ENCODE results near the gene TTC34.

The TTC34 gene

DNA sequence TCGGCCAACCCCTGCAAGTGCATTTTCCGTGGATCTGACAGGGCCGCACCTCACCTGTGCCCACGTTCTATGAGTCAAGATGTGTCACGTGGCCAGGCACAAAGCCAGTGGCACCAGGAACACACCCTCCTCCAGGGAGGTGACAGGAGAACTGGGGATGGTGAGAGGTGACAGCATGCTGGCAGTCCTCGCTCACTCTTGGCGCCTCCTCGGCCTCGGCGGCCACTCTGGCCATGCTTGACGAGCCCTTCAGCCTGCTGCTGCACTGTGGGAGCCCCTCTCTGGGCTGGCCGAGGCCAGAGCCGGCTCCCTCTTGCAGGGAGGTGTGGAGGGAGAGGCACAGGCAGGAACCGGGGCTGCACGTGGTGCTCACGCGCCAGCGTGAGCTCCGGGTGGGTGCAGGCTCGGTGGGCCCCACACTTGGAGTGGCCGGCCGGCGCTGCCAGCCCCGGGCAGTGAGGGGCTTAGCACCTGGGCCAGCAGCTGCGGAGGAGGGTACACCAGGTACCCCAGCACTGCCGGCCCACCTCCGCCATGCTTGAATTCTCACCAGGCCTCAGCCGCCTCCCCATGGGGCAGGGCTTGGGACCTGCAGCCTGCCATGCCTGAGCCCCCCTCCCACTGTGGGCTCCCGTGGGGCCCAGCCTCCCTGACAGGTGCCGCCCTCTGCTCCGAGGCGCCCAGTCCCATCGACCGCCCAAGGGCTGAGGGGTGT is 11.6 kb upstream of the TTC34 start:
- H3K27me3 ChIP-seq (ENCODE audit: insufficient read depth, low read length): no peaks in the 10 kb centered on the region; the same call in 1 of the 2 replicates

DNA sequence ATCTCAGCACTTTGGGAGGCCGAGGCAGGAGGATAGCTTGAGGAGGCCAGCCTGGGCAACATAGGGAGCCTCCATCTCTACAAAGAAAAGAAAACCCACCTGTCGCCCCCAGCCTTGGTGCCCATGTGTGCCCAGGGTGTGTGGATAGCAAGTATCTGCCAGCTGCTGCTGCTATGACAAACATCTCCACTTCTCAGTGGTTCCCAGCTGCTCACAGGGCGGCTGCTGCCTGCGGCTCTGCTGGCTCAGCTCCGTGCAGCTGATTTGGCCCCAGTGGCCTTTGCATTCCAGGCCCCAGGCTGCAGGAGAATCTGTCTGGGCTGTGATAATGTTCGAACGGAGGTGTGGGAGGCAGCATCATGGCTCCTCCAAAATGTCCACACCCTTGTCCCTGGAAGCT is 10.6 kb upstream of the TTC34 start:
- Histone ChIP-seq H2AFZ (ENCODE audit: low read length) (no peak overlapping the region), H4K20me1 (ENCODE audit: insufficient read depth, low read length) (no peaks in the 10 kb centered on the region), H3K9me2 (ENCODE audit: low read depth, low read length) (no peaks in the 10 kb centered on the region), H3K36me3 (ENCODE audit: insufficient read depth, low read length) (no peaks in the 10 kb centered on the region), H3K27ac (ENCODE audit: low read depth, low read length, poor library complexity, severe bottlenecking) (no peak overlapping the region), H3K27me3 (ENCODE audit: insufficient read depth, low read length) (no peaks in the 10 kb centered on the region; the same call in 1 of the 2 replicates), H3F3A (ENCODE audit: insufficient read depth, low read length) (no peaks in the 10 kb centered on the region), H3K4me3 (ENCODE audit: low read depth, low read length, poor library complexity, severe bottlenecking) (no peak overlapping the region), H3K9me3 (ENCODE audit: low read length) (no peaks in the 10 kb centered on the region), H3K79me2 (ENCODE audit: insufficient read depth, low read length) (no peaks in the 10 kb centered on the region), H3K4me1 (ENCODE audit: insufficient read depth, low read length, severe bottlenecking) (no peaks in the 10 kb centered on the region), H3K4me2 (ENCODE audit: low read length) (no peak overlapping the region), H3K9ac (ENCODE audit: low read length) (no peak overlapping the region)
- TF ChIP-seq, protein P1, sequence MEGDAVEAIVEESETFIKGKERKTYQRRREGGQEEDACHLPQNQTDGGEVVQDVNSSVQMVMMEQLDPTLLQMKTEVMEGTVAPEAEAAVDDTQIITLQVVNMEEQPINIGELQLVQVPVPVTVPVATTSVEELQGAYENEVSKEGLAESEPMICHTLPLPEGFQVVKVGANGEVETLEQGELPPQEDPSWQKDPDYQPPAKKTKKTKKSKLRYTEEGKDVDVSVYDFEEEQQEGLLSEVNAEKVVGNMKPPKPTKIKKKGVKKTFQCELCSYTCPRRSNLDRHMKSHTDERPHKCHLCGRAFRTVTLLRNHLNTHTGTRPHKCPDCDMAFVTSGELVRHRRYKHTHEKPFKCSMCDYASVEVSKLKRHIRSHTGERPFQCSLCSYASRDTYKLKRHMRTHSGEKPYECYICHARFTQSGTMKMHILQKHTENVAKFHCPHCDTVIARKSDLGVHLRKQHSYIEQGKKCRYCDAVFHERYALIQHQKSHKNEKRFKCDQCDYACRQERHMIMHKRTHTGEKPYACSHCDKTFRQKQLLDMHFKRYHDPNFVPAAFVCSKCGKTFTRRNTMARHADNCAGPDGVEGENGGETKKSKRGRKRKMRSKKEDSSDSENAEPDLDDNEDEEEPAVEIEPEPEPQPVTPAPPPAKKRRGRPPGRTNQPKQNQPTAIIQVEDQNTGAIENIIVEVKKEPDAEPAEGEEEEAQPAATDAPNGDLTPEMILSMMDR (IDR thresholded peaks at IDR 0.05; ENCODE audit: low read length): no peak
- no peak for TF ChIP-seq EZH2 (IDR thresholded peaks at IDR 0.05; ENCODE audit: borderline replicate concordance, low read length)

More for the DNA sequence above, 11.6 kb upstream of the TTC34 start:
- no peak overlapping the region for H2AFZ ChIP-seq (ENCODE audit: low read length)
- no peaks in the 10 kb centered on the region for H3F3A ChIP-seq (ENCODE audit: insufficient read depth, low read length)
- no peaks in the 10 kb centered on the region for H3K9me3 ChIP-seq (ENCODE audit: low read length)
- no peaks in the 10 kb centered on the region for H3K36me3 ChIP-seq (ENCODE audit: insufficient read depth, low read length)
- H3K4me2 ChIP-seq (ENCODE audit: low read length): no peak overlapping the region
- H3K9me2 ChIP-seq (ENCODE audit: low read depth, low read length): no peaks in the 10 kb centered on the region
- H3K4me3 ChIP-seq (ENCODE audit: low read depth, low read length, poor library complexity, severe bottlenecking): no peak overlapping the region
- TF ChIP-seq EZH2 (IDR thresholded peaks at IDR 0.05; ENCODE audit: borderline replicate concordance, low read length): no peak
- TF ChIP-seq, protein P1 (IDR thresholded peaks at IDR 0.05; ENCODE audit: low read length): no peak
- H3K4me1 ChIP-seq (ENCODE audit: insufficient read depth, low read length, severe bottlenecking): no peaks in the 10 kb centered on the region
- H3K27ac ChIP-seq (ENCODE audit: low read depth, low read length, poor library complexity, severe bottlenecking): no peak overlapping the region
- no peak overlapping the region for H3K9ac ChIP-seq (ENCODE audit: low read length)
- H4K20me1 ChIP-seq (ENCODE audit: insufficient read depth, low read length): no peaks in the 10 kb centered on the region
- H3K79me2 ChIP-seq (ENCODE audit: insufficient read depth, low read length): no peaks in the 10 kb centered on the region

DNA sequence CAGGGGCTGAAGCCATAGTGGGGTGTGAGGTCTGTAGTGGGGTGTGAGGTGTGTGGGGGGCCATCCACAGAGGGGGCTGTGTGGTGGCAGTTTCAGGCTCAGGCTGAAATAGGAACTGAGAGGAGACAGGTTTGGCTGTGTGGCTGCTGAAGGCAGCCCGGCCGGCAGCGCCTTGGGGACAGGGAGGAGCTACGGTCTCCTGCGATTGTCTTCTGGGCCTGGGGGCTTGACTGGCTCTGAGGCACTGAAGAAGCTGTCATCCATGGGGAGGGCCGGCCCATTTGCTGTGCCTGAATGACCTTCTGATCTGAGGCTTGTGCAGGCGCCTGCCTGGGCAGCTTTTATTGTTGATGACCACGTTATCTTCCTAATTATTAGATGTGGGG is 10.0 kb upstream of the TTC34 start:
- Histone ChIP-seq H4K20me1 (ENCODE audit: insufficient read depth, low read length) (no peaks in the 10 kb centered on the region), H3K9me2 (ENCODE audit: low read depth, low read length) (no peaks in the 10 kb centered on the region), H3K27ac (ENCODE audit: low read depth, low read length, poor library complexity, severe bottlenecking) (no peak overlapping the region), H3K9me3 (ENCODE audit: low read length) (no peaks in the 10 kb centered on the region), H3K27me3 (ENCODE audit: insufficient read depth, low read length) (no peaks in the 10 kb centered on the region; the same call in 1 of the 2 replicates), H3F3A (ENCODE audit: insufficient read depth, low read length) (no peaks in the 10 kb centered on the region), H3K4me1 (ENCODE audit: insufficient read depth, low read length, severe bottlenecking) (no peaks in the 10 kb centered on the region), H3K79me2 (ENCODE audit: insufficient read depth, low read length) (no peaks in the 10 kb centered on the region), H2AFZ (ENCODE audit: low read length) (no peak overlapping the region), H3K36me3 (ENCODE audit: insufficient read depth, low read length) (no peaks in the 10 kb centered on the region), H3K4me3 (ENCODE audit: low read depth, low read length, poor library complexity, severe bottlenecking) (no peak overlapping the region), H3K9ac (ENCODE audit: low read length) (no peak overlapping the region), H3K4me2 (ENCODE audit: low read length) (no peak overlapping the region)
- no peak for TF ChIP-seq EZH2 (IDR thresholded peaks at IDR 0.05; ENCODE audit: borderline replicate concordance, low read length)
- TF ChIP-seq, protein P1 (IDR thresholded peaks at IDR 0.05; ENCODE audit: low read length): no peak
